ENCODE data around the gene ELMO1.

- TF ChIP-seq SUZ12 (IDR thresholded peaks at IDR 0.05), result no peak
- no peak for TF ChIP-seq BHLHE40 (IDR thresholded peaks at IDR 0.05; ENCODE audit: borderline replicate concordance)
- TF ChIP-seq LEF1 (IDR thresholded peaks at IDR 0.05; ENCODE audit: borderline replicate concordance), result no peak
- no peak for TF ChIP-seq ELF4 (IDR thresholded peaks at IDR 0.05)
- no peak for TF ChIP-seq TARDBP (IDR thresholded peaks at IDR 0.05)
- no peak for TF ChIP-seq PKNOX1 (IDR thresholded peaks at IDR 0.05)
- no peak for TF ChIP-seq ARNT (IDR thresholded peaks at IDR 0.05)
- no peak for TF ChIP-seq FOXK2 (IDR thresholded peaks at IDR 0.05)
- no peak for TF ChIP-seq CTBP1 (IDR thresholded peaks at IDR 0.05; ENCODE audit: borderline replicate concordance)
- no peak for TF ChIP-seq HDGF (IDR thresholded peaks at IDR 0.05; ENCODE audit: borderline replicate concordance)
- TF ChIP-seq SP1 (IDR thresholded peaks at IDR 0.05), result no peak
- TF ChIP-seq FOXA1 (IDR thresholded peaks at IDR 0.05), result no peak
Observed at GRCh38 chr7:37265876-37266275, 182.8 kb downstream of the ELMO1 start.
